Raji (cell line): Measurements from ENCODE around the gene SPTLC3.

Experiments used
- POLR2A ChIP-seq: IDR thresholded peaks from 2 replicates; pipeline ENCODE4 v1.6.1; 2011; ENCODE audit warnings: low read depth, low read length, control low read depth; ENCODE audit not compliant: insufficient read depth

Gene SPTLC3

GRCh38 chr20:13118676-13119075 lies 109.9 kb downstream of the SPTLC3 start:
- no peak for TF ChIP-seq POLR2A

DNA sequence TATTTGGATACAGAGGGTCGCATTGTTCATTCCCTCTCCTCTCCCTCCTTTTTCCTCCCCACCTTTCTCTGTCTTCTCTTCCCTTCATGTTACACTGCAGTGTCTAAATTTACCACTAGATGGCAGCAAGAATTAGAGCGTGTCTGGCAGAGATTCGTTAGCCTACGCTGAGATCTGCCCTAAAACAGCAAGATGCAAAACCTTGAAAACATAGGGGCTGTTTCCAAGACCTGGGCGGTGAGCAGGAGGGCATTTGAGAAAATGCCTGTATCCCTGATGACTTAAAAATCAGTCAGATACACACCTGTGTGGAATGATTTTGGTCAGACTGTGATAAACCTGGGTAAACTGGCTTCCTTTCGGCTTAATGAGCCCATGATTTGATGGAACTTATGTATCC lies 110.8 kb downstream of the SPTLC3 start:
- no peak for TF ChIP-seq POLR2A

DNA sequence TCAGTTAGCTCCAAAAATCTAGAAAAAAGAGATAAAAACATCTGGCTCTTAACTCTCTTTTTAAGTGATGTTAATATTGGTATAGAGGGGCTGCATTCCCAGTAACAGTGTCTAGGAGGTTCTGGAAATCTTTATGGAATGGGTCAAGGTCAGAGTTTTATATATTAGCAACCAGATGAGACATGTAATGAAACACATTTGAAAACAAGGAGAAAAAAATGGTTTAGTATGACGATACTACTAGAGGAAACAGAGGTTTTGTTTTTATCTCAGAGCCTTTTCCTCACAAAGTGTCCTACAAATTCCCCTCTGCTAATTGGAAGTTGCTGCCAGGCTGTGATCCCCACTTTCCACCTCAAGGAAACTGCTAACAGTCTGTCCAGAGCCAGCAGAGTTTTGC lies 111.7 kb downstream of the SPTLC3 start:
- TF ChIP-seq POLR2A, result no peak

DNA sequence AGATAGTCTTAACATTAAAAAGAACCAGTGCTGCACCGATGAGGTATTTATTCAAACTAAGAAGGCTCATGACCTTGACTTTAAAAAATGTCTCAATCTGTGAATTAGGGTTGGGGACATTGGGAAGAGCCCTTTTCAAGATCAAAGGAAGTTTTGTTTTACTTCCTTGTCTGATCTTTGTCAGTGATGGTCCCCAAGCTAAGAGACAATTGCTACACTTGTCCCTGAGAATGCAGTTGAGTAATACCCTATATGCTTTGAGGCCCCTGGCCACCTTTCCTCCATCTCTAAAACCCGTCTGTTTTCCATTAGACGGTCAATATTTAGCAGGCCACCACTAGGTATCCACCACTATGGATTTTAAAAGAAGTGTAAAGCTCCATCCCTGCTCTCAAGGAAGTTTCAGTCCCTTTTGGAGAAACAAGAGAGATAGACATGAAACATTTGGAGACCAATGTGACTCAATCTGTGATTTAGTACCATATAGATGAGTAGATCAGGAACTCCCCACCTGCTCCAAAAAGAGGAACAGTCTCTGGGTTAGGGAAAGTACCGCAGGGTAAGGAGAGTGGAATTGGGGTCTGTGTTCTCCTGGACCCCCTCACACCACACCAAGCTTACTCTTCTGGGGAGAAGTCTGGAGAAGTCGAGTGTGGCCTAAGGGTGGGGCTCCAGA lies 113.2 kb downstream of the SPTLC3 start:
- no peak for TF ChIP-seq POLR2A

DNA sequence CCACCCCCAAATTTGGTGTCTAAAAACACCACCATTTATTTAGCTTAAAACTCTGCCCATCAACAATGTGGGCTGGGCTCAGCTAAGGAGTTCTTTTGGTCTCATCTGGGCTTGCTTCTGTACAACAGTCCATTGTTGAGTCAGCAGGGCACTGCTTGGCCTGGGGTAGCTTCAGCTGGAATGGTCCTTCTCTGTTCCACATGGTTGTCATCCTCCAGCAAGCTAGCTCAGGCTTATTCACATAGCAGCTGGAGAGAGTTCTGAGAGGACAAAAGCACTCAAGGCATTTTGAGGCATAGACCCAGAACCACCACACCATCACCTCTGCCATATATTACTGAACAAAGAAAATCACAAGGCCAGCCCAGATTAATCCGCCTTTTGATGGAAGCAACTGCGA lies 116.7 kb downstream of the SPTLC3 start:
- no peak for TF ChIP-seq POLR2A

GRCh38 chr20:13128173-13128572 lies 119.4 kb downstream of the SPTLC3 start:
- TF ChIP-seq POLR2A, result no peak

- TF ChIP-seq POLR2A, result no peak
These were observed 121.4 kb downstream of the SPTLC3 start for GRCh38 chr20:13130061-13130706.

GRCh38 chr20:13130707-13131103 lies 121.9 kb downstream of the SPTLC3 start:
- no peak for TF ChIP-seq POLR2A

GRCh38 chr20:13131688-13132087 lies 122.9 kb downstream of the SPTLC3 start:
- no peak for TF ChIP-seq POLR2A

DNA sequence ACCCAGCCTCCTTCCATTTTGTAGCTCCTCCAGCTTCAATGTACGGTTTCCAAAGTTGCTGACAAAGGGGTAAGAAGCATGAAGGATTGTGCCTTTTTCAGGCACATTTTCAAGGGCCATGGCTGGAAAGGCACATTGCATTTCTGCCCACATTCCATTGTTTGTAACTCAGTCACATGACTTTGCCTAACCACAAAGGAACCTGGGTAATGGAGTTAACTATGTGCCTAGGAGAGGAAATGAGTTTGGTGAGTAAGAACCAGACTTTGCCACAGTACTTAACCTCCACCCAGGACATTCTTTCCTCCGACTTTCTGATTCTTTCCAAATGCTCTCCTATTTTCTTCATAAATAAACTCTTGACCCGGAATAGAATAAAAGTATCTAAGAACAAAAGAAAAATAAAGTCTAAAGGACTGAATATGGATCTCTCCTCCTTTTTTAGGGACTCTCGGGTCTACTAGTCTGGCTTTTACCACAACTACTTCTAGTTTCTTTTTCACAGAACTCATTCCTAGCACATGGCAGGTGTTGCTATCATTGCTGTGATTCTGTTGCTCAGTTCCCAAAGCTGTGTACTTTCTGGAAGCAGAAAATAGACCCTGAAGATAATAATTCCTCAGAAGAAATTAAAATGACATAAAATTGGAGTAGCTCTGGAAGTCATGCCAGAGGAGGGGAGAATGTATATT lies 130.8 kb downstream of the SPTLC3 start:
- TF ChIP-seq POLR2A, result no peak

GRCh38 chr20:13140201-13140600 lies 131.4 kb downstream of the SPTLC3 start:
- no peak for TF ChIP-seq POLR2A

GRCh38 chr20:13140775-13141174 lies 132.0 kb downstream of the SPTLC3 start:
- TF ChIP-seq POLR2A, result no peak

DNA sequence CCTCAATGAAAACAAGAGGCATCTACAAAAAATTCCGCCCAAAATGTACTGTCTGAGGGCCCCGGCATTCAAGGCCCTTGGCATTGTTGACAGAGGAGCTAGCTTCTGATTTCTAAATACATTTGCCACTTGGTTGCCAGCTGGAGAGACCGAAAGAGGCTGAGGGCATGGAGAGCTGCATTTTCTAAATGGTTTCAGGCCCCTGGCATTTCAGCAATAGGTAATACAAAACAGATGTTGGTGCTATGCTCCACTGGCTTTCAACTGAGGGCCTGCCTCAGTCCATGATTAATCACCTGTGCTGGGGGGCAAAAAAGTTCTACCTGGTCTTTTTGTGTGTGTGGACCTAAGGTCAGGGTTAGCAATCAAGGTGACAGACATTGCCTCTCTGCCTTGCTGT lies 132.8 kb downstream of the SPTLC3 start:
- no peak for TF ChIP-seq POLR2A

DNA sequence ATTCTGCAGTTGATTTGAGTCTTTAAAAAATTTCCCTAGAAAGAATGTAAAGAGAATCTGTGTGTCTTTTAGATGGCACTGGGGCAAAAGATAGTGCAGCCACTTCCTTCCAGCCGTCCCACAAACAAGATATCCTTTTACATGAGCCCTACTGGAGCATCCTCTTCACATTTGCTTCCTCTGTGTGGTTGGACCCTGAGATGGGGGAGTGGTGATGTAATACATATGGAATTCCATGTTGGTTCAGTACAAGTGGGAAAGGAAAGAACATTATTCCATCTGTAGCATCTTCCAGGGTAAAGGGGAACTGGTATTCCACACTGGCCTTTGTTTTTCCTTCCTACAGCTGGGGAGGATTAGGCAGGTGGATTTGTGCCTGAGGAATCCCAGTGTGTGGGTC lies 133.4 kb downstream of the SPTLC3 start:
- TF ChIP-seq POLR2A, result no peak

- no peak for TF ChIP-seq POLR2A
These were observed 138.5 kb downstream of the SPTLC3 start for GRCh38 chr20:13147071-13147963.

DNA sequence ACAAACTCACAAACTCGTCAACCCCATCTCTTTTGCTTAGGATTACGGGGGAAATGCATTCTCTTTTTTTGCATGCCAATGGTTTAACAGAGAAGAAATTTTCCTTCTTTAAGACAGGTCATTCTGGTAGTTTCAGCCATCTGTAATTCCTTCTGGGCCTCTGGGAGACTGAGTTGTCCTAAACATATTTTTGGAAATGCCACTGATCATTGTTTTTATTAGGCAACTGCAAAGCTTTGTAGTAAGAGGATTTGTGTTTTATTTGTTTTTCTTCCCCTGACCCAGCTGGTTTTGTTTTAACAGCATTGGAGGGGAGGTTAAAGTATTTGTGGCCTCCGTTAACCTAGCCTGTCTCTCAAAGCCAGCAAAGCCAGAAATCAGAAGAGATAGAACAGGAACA lies 139.2 kb downstream of the SPTLC3 start:
- no peak for TF ChIP-seq POLR2A

DNA sequence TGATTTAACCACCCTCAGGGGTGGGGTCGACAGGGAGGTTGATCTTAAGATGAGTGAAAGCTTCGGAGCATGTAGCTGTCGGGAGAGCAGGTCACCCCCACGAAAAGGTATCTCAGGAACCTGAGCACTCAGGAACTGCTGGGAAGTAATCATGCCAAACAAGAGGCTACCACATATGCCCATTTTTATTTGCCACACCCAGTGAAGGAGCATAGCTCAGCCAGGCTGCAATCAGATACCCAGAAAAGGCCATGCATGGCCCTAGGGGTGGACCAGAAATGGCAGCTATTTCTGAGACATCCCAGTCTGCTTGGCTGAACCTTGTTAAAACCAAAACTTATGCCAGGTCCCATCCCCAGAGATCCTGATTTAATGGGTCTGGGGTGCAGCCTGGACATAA lies 139.6 kb downstream of the SPTLC3 start:
- TF ChIP-seq POLR2A, result no peak
